Upper lobe of left lung (tissue), 6 donors: ENCODE results near the gene TNKS1BP1. TPM values are rescaled to one million over a fixed set of nuclear protein-coding genes. Genes with fewer than 3 reads are reported as not detected.

Experiments used
- ATAC-seq, 2 donors: fragments of 200-7000 bp; cut with Tn5 transposase; one replicate each; pipeline ENCODE4 v1.9.1; 2022; ENCODE audit warnings: mild to moderate bottlenecking in 2 of 2, moderate library complexity in 2 of 2; ENCODE audit not compliant: low FRiP score in 2 of 2
- DNase-seq, 2 donors: peaks; one replicate each; pipeline ENCODE4 v3.0.0-alpha.2; 2019 to 2020
- H3K27ac ChIP-seq, 4 donors: fragments of 200-600 bp; sonication (generic); one replicate each; pipeline ENCODE4 v1.5.1; 2016 to 2019
- H3K27me3 ChIP-seq, 4 donors: fragments of 200-600 bp; sonication (generic); one replicate each; pipeline ENCODE4 v1.5.1; 2017 to 2019
- H3K36me3 ChIP-seq, 4 donors: fragments of 200-600 bp; sonication (generic); one replicate each; pipeline ENCODE4 v1.5.1; 2016 to 2019
- H3K4me1 ChIP-seq, 4 donors: fragments of 200-600 bp; sonication (generic); one replicate each; pipeline ENCODE4 v1.5.1; 2018 to 2019
- H3K4me3 ChIP-seq, 4 donors: fragments of 200-600 bp; sonication (generic); one replicate each; pipeline ENCODE4 v1.5.1; 2017 to 2019; ENCODE audit warnings: mild to moderate bottlenecking in 2 of 4, moderate library complexity in 1 of 4
- H3K9me3 ChIP-seq, 4 donors: fragments of 200-600 bp; sonication (generic); one replicate each; pipeline ENCODE4 v1.5.1; 2018 to 2019
- CTCF ChIP-seq, 6 experiments: fragments of 450-650 bp in 4 of 6; fragments of 200-600 bp in 2 of 6; sonication (generic) in 2 of 6; IDR thresholded peaks; one replicate each; pipeline ENCODE4 v1.5.1; 2016 to 2019; ENCODE audit warnings: antibody characterized with exemption in 6 of 6
- EP300 ChIP-seq, 4 donors: sonication (generic); formaldehyde crosslinking; IDR thresholded peaks; one replicate each; pipeline ENCODE4 v1.5.1; 2017; ENCODE audit warnings: antibody characterized with exemption in 4 of 4, control low read depth in 2 of 4
- POLR2A ChIP-seq, 4 donors: fragments of 450-650 bp; IDR thresholded peaks; one replicate each; pipeline ENCODE4 v1.5.1; 2016 to 2017; ENCODE audit warnings: antibody characterized with exemption in 4 of 4, mild to moderate bottlenecking in 2 of 4
- POLR2AphosphoS5 ChIP-seq, 2 donors: sonication (generic); formaldehyde crosslinking; IDR thresholded peaks; one replicate each; pipeline ENCODE4 v1.5.1; 2017; ENCODE audit warnings: antibody characterized with exemption in 2 of 2
- WGBS, 2 donors: methylation state at CpG; one replicate each; pipeline ENCODE4 v1.1.5; 2017 to 2018; 5-methylcytosine and 5-hydroxymethylcytosine counted together
- total RNA-seq, 6 donors: library from RNA; depleted of rRNA in 4 of 6; stranded (reverse); fragments of >200 nt in 4 of 6; gene quantifications; one replicate each; pipeline versions ENCODE4 v1.1.0 to v1.2.1, GENCODE V29; 2016 to 2021
- donor health status: DM: no; HTN: no; CAD: no; lungs with moderate emphysema.
- donor health status: DM: no; HTN: yes; CAD: no; lungs with severe emphysema.

TNKS1BP1 gene
- total RNA-seq, 6 donors from 2014 or later: 120 to 322 (median 184) TPM

- 71 to 79% methylated on average over 7 of the region's 7 CpGs for WGBS, 2 donors
- Histone ChIP-seq H3K4me3 (no peak overlapping the region), H3K27me3 (no peaks in the 10 kb centered on the region), H3K27ac (no peak overlapping the region), H3K9me3 (no peaks in the 10 kb centered on the region), H3K36me3 (no peaks in the 10 kb centered on the region), H3K4me1 (no peaks in the 10 kb centered on the region)
- ATAC-seq: no peak
- DNase-seq: no peak
- TF ChIP-seq POLR2A (IDR thresholded peaks at IDR 0.05) (no peak), CTCF (IDR thresholded peaks at IDR 0.05) (no peak), POLR2AphosphoS5 (IDR thresholded peaks at IDR 0.05) (no peak), EP300 (IDR thresholded peaks at IDR 0.05) (no peak)
These were observed 19.1 kb upstream of the TNKS1BP1 start for GRCh38 chr11:57343825-57344224.

GRCh38 chr11:57342702-57343101 is 17.9 kb upstream of the TNKS1BP1 start:
- H3K4me1 ChIP-seq: no peaks in the 10 kb centered on the region
- TF ChIP-seq EP300 (IDR thresholded peaks at IDR 0.05) (no peak), POLR2AphosphoS5 (IDR thresholded peaks at IDR 0.05) (no peak), CTCF (IDR thresholded peaks at IDR 0.05) (no peak), POLR2A (IDR thresholded peaks at IDR 0.05) (no peak)

GRCh38 chr11:57341250-57341808 is 16.6 kb upstream of the TNKS1BP1 start:
- DNase-seq (no peak), ATAC-seq (no peak)
- no peaks in the 10 kb centered on the region for H3K9me3 ChIP-seq
- H3K4me3 ChIP-seq: no peak overlapping the region
- WGBS, 2 donors: 74 to 78% methylated on average over 6 of the region's 6 CpGs
- H3K4me1 ChIP-seq: peaks cover 2 to 4% (median 3%) of the 10 kb centered on the region in 4 donors
- H3K36me3 ChIP-seq: no peaks in the 10 kb centered on the region
- no peak overlapping the region for H3K27ac ChIP-seq
- no peaks in the 10 kb centered on the region for H3K27me3 ChIP-seq
- TF ChIP-seq POLR2A (IDR thresholded peaks at IDR 0.05) (no peak), CTCF (IDR thresholded peaks at IDR 0.05) (no peak), POLR2AphosphoS5 (IDR thresholded peaks at IDR 0.05) (no peak), EP300 (IDR thresholded peaks at IDR 0.05) (no peak)

More at GRCh38 chr11:57342702-57343101, 17.9 kb upstream of the TNKS1BP1 start:
- Histone ChIP-seq H3K9me3 (no peaks in the 10 kb centered on the region), H3K4me3 (no peak overlapping the region), H3K36me3 (no peaks in the 10 kb centered on the region), H3K27ac (no peak overlapping the region), H3K27me3 (no peaks in the 10 kb centered on the region)
- ATAC-seq (no peak), DNase-seq (no peak)
- 89 to 91% methylated on average over 11 of the region's 11 CpGs for WGBS, 2 donors

GRCh38 chr11:57340039-57340615 is 15.4 kb upstream of the TNKS1BP1 start:
- peaks cover 5 to 11% (median 6%) of the 10 kb centered on the region in 4 donors for H3K4me1 ChIP-seq
- no peaks in the 10 kb centered on the region for H3K36me3 ChIP-seq
- no peak overlapping the region for H3K27ac ChIP-seq
- no peaks in the 10 kb centered on the region for H3K27me3 ChIP-seq
- H3K4me3 ChIP-seq: no peak overlapping the region
- WGBS, 2 donors: 35 to 56% methylated on average over 12 of the region's 12 CpGs
- no peak for ATAC-seq
- DNase-seq: no peak
- TF ChIP-seq POLR2AphosphoS5 (IDR thresholded peaks at IDR 0.05): no peak
- TF ChIP-seq POLR2A (IDR thresholded peaks at IDR 0.05): no peak
- no peak for TF ChIP-seq CTCF (IDR thresholded peaks at IDR 0.05)
- no peak for TF ChIP-seq EP300 (IDR thresholded peaks at IDR 0.05)
- H3K9me3 ChIP-seq: no peaks in the 10 kb centered on the region

- no peak for TF ChIP-seq EP300 (IDR thresholded peaks at IDR 0.05)
- Histone ChIP-seq H3K36me3 (peaks cover 0 to under 1% (median 0%) of the 10 kb centered on the region in 4 donors), H3K27me3 (no peaks in the 10 kb centered on the region), H3K4me1 (peaks cover 12 to 19% (median 14%) of the 10 kb centered on the region in 4 donors), H3K9me3 (no peaks in the 10 kb centered on the region), H3K4me3 (no peak overlapping the region), H3K27ac (no peak overlapping the region)
- DNase-seq (no peak), ATAC-seq (no peak)
- WGBS, 2 donors: 68 to 75% methylated on average over 5 of the region's 5 CpGs
These were observed 14.6 kb upstream of the TNKS1BP1 start for GRCh38 chr11:57339328-57339727.
